ENCODE data around the gene NAA35. TPM values are rescaled to one million over a fixed set of nuclear protein-coding genes. Genes with fewer than 3 reads are reported as not detected.
"Not testable (repeated sequence)": the region's sequence is repeated elsewhere in the genome, so short reads cannot be mapped to it uniquely, and the experiment has no call there.

NAA35 gene
- total RNA-seq, 1 experiment from 2014 or later: 34.7 TPM

GRCh38 chr9:85931495-85931894, 9.5 kb upstream of the NAA35 start:
- no peak for TF ChIP-seq E2F1 (CRISPR knock-in tag; IDR thresholded peaks at IDR 0.05)
- TF ChIP-seq E2F4 (CRISPR knock-in tag; IDR thresholded peaks at IDR 0.05; ENCODE audit: borderline replicate concordance, low read depth): no peak
- ATAC-seq: no peak
- Mint-ChIP-seq H3K9me3 (peaks cover 4% of the 10 kb centered on the region; the same call in 1 of the 2 replicates), H3K36me3 (no peaks in the 10 kb centered on the region), H3K27me3 (ENCODE audit: low read depth) (no peaks in the 10 kb centered on the region), H3K4me3 (no peak overlapping the region), H3K27ac (no peak overlapping the region), H3K4me1 (peaks cover 3% of the 10 kb centered on the region; the same call in 1 of the 2 replicates)
- ChIA-PET POLR2A (no interaction called here), CTCF (no interaction called here)
- DNase-seq (ENCODE audit: low spot score): no peak

DNA sequence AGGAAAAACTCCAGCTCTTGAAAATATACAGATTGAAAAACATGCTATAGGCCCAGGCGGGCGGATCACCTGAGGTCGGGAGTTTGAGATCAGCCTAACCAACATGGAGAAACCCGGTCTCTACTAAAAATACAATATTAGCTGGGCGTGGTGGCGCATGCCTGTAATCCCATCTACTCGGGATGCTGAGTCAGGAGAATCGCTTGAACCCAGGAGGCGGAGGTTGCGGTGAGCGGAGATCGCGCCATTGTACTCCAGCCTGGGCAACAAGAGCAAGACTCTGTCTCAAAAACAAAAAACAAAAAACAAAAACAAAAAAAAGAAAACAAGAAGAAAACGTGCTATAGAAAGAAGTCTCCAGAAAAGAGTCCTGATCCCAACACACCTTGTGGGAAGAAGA, 5.0 kb upstream of the NAA35 start:
- H3K27ac Mint-ChIP-seq; H3K27me3 Mint-ChIP-seq (ENCODE audit: low read depth); POLR2A ChIA-PET; DNase-seq (ENCODE audit: low spot score); H3K4me1 Mint-ChIP-seq; CTCF ChIA-PET; H3K4me3 Mint-ChIP-seq; ATAC-seq; H3K36me3 Mint-ChIP-seq; H3K9me3 Mint-ChIP-seq: not testable (repeated sequence)

DNA sequence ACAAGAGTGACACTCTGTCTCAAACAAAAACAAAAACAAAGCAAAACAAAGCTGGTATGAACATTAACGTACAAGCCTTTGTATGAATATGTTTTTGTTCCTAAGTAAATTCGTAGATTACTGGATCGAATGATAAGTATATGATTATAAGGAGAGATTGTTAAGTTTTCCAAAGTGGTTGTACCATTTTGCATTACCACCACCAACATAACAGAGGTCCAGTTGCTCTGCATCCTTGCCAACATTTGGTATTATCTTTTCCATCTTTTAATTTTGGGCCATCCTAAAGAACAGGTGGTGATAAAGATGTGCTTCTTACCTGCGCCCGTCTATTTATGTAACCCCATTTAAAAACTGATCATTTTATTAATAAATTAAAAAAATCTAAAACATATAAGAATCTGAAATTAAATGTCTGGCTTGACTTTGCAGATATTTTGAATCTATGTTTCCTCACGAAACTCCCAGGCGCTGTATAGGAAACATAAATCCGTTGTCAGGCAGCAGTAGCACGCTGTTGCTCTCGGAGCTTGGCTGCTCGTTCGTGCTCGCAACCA, 593 bp upstream of the NAA35 start:
- ChIA-PET POLR2A (no interaction called here), CTCF (no interaction called here)
- H3K9me3 Mint-ChIP-seq: peaks cover 4% of the 10 kb centered on the region; the same call in 1 of the 2 replicates
- H3K27me3 Mint-ChIP-seq (ENCODE audit: low read depth): no peaks in the 10 kb centered on the region
- H3K36me3 Mint-ChIP-seq: peaks cover 2% of the 10 kb centered on the region
- TF ChIP-seq, protein P1, sequence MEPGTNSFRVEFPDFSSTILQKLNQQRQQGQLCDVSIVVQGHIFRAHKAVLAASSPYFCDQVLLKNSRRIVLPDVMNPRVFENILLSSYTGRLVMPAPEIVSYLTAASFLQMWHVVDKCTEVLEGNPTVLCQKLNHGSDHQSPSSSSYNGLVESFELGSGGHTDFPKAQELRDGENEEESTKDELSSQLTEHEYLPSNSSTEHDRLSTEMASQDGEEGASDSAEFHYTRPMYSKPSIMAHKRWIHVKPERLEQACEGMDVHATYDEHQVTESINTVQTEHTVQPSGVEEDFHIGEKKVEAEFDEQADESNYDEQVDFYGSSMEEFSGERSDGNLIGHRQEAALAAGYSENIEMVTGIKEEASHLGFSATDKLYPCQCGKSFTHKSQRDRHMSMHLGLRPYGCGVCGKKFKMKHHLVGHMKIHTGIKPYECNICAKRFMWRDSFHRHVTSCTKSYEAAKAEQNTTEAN (CRISPR knock-in tag; IDR thresholded peaks at IDR 0.05): no peak
- TF ChIP-seq, protein P2, sequence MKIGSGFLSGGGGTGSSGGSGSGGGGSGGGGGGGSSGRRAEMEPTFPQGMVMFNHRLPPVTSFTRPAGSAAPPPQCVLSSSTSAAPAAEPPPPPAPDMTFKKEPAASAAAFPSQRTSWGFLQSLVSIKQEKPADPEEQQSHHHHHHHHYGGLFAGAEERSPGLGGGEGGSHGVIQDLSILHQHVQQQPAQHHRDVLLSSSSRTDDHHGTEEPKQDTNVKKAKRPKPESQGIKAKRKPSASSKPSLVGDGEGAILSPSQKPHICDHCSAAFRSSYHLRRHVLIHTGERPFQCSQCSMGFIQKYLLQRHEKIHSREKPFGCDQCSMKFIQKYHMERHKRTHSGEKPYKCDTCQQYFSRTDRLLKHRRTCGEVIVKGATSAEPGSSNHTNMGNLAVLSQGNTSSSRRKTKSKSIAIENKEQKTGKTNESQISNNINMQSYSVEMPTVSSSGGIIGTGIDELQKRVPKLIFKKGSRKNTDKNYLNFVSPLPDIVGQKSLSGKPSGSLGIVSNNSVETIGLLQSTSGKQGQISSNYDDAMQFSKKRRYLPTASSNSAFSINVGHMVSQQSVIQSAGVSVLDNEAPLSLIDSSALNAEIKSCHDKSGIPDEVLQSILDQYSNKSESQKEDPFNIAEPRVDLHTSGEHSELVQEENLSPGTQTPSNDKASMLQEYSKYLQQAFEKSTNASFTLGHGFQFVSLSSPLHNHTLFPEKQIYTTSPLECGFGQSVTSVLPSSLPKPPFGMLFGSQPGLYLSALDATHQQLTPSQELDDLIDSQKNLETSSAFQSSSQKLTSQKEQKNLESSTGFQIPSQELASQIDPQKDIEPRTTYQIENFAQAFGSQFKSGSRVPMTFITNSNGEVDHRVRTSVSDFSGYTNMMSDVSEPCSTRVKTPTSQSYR (CRISPR knock-in tag; IDR thresholded peaks at IDR 0.05): no peak
- TF ChIP-seq GTF2I (CRISPR knock-in tag; conservative IDR thresholded peaks at IDR 0.05): 0 out of 2 replicates have a peak, but pooled peaks have one; percentile 47
- 0 out of 2 replicates have a peak, but pooled peaks have one; percentile 37 for TF ChIP-seq ZNF396 (CRISPR knock-in tag; IDR thresholded peaks at IDR 0.05; ENCODE audit: borderline replicate concordance)
- H3K4me1 Mint-ChIP-seq: peaks cover 2% of the 10 kb centered on the region; the same call in 1 of the 2 replicates
- ATAC-seq (no peak), DNase-seq (ENCODE audit: low spot score) (no peak)
- peak overlapping the region; percentile 100 for H3K27ac Mint-ChIP-seq
- no peak overlapping the region; the same call in 1 of the 2 replicates for H3K4me3 Mint-ChIP-seq

GRCh38 chr9:85941622-85941940, 635 bp downstream of the NAA35 start:
- Mint-ChIP-seq H3K4me1 (peaks cover 4% of the 10 kb centered on the region; the same call in 1 of the 2 replicates), H3K36me3 (peaks cover 6% of the 10 kb centered on the region), H3K4me3 (no peak overlapping the region), H3K9me3 (no peaks in the 10 kb centered on the region), H3K27ac (peak overlapping the region; percentile 73), H3K27me3 (ENCODE audit: low read depth) (no peaks in the 10 kb centered on the region)
- POLR2A ChIA-PET: interaction anchor here (1.0 to 1.1 kb wide), 2 partner anchors 12 to 158 kb away, joined by 3 to 4 read pairs; partner anchors contain the start of gene GOLM1
- TF ChIP-seq, protein P3, sequence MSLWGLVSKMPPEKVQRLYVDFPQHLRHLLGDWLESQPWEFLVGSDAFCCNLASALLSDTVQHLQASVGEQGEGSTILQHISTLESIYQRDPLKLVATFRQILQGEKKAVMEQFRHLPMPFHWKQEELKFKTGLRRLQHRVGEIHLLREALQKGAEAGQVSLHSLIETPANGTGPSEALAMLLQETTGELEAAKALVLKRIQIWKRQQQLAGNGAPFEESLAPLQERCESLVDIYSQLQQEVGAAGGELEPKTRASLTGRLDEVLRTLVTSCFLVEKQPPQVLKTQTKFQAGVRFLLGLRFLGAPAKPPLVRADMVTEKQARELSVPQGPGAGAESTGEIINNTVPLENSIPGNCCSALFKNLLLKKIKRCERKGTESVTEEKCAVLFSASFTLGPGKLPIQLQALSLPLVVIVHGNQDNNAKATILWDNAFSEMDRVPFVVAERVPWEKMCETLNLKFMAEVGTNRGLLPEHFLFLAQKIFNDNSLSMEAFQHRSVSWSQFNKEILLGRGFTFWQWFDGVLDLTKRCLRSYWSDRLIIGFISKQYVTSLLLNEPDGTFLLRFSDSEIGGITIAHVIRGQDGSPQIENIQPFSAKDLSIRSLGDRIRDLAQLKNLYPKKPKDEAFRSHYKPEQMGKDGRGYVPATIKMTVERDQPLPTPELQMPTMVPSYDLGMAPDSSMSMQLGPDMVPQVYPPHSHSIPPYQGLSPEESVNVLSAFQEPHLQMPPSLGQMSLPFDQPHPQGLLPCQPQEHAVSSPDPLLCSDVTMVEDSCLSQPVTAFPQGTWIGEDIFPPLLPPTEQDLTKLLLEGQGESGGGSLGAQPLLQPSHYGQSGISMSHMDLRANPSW (CRISPR knock-in tag; conservative IDR thresholded peaks at IDR 0.05; ENCODE audit: low read depth): no peak
- TF ChIP-seq ZNF425 (CRISPR knock-in tag; conservative IDR thresholded peaks at IDR 0.05): no peak
- TF ChIP-seq, protein P4, sequence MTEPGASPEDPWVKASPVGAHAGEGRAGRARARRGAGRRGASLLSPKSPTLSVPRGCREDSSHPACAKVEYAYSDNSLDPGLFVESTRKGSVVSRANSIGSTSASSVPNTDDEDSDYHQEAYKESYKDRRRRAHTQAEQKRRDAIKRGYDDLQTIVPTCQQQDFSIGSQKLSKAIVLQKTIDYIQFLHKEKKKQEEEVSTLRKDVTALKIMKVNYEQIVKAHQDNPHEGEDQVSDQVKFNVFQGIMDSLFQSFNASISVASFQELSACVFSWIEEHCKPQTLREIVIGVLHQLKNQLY (CRISPR knock-in tag; IDR thresholded peaks at IDR 0.05): no peak
- no peak for TF ChIP-seq ZNF317 (CRISPR knock-in tag; IDR thresholded peaks at IDR 0.05; ENCODE audit: borderline replicate concordance, low read depth)
- CTCF ChIA-PET: interaction anchor here (1.2 to 1.4 kb wide), 2 partner anchors 13 to 117 kb away, joined by 3 to 7 read pairs; no protein-coding TSS in a partner anchor
- ATAC-seq: no peak
- no peak for DNase-seq (ENCODE audit: low spot score)

Data from WTC11 (cell line).